K562 (cell line): ENCODE results near the gene MYOC.

Experiments used
- EZH2 ChIP-seq: IDR thresholded peaks from 2 replicates; pipeline ENCODE4 v1.6.1; 2012; ENCODE audit warnings: low read depth, mild to moderate bottlenecking, inconsistent platforms, low read length, borderline replicate concordance
- GABPA ChIP-seq: fragments of 200-800 bp; sonication (Bioruptor generic); conservative IDR thresholded peaks from 2 replicates; pipeline ENCODE4 v1.6.1; 2016; ENCODE audit warnings: low read depth, missing genetic modification characterization, missing compliant biosample characterization
- MXI1 ChIP-seq: IDR thresholded peaks from 2 replicates; pipeline ENCODE4 v1.6.1; 2011; ENCODE audit warnings: low read depth, mild to moderate bottlenecking, improper control_type of control experiment, low read length
- PHF20 ChIP-seq: fragments of 450-650 bp; IDR thresholded peaks from 2 replicates; pipeline ENCODE4 v1.6.1; 2018; ENCODE audit not compliant: partially characterized antibody
- RAD21 ChIP-seq, 2 experiments: fragments of 250-450 bp in 1 of 2; fragments of 450-650 bp in 1 of 2; sonication (Bioruptor Pico) in 1 of 2; formaldehyde crosslinking in 1 of 2; IDR thresholded peaks in 1 of 2; conservative IDR thresholded peaks in 1 of 2; 2 replicates each; pipeline versions ENCODE4 v1.4.0 to v1.8.0; 2020 to 2022; ENCODE audit warnings: mild to moderate bottlenecking in 2 of 2, moderate library complexity in 1 of 2
- TEAD1 ChIP-seq, 2 experiments: fragments of 450-650 bp in 1 of 2; sonication (generic) in 1 of 2; formaldehyde crosslinking; IDR thresholded peaks; 2 replicates each; pipeline versions ENCODE4 v1.4.0 to v1.8.0; 2020 to 2022; ENCODE audit warnings: mild to moderate bottlenecking in 2 of 2, missing genetic modification reagents in 1 of 2
- ZNF316 ChIP-seq: fragments of 450-650 bp; IDR thresholded peaks from 2 replicates; pipeline ENCODE4 v1.6.1; 2016
- TF ChIP-seq, protein P1 (sequence below): sonication (generic); formaldehyde crosslinking; IDR thresholded peaks from 2 replicates; pipeline ENCODE4 v1.4.0; 2020; ENCODE audit warnings: mild to moderate bottlenecking, missing genetic modification reagents

- TF ChIP-seq EZH2 (no peak), GABPA (tag) (no peak), ZNF316 (no peak), RAD21 (CRISPR knock-in tag; conservative IDR thresholded peaks at IDR 0.05 in 1 of 2, IDR thresholded peaks at IDR 0.05 in 1 of 2) (no peak), PHF20 (no peak), TEAD1 (CRISPR knock-in tag; IDR thresholded peaks at IDR 0.05) (no peak), MXI1 (no peak)
- TF ChIP-seq, protein P1, sequence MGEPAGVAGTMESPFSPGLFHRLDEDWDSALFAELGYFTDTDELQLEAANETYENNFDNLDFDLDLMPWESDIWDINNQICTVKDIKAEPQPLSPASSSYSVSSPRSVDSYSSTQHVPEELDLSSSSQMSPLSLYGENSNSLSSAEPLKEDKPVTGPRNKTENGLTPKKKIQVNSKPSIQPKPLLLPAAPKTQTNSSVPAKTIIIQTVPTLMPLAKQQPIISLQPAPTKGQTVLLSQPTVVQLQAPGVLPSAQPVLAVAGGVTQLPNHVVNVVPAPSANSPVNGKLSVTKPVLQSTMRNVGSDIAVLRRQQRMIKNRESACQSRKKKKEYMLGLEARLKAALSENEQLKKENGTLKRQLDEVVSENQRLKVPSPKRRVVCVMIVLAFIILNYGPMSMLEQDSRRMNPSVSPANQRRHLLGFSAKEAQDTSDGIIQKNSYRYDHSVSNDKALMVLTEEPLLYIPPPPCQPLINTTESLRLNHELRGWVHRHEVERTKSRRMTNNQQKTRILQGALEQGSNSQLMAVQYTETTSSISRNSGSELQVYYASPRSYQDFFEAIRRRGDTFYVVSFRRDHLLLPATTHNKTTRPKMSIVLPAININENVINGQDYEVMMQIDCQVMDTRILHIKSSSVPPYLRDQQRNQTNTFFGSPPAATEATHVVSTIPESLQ (CRISPR knock-in tag): no peak
Measured at GRCh38 chr1:171664976-171665375, 12.5 kb upstream of the MYOC start.
